ENCODE results near the gene PHYHIPL. TPM values are rescaled to one million over a fixed set of nuclear protein-coding genes. Genes with fewer than 3 reads are reported as not detected.

PHYHIPL gene
- total RNA-seq, 3 donors from 2014 or later = under 0.01 to 0.44 (median under 0.01) TPM

- Histone ChIP-seq H3K4me3 (no peak overlapping the region), H3K27ac (no peak overlapping the region), H3K27me3 (peaks cover 0 to 1% of the 10 kb centered on the region in 2 donors), H3K9me3 (no peaks in the 10 kb centered on the region), H3K4me1 (no peaks in the 10 kb centered on the region), H3K36me3 (no peaks in the 10 kb centered on the region)
- intact Hi-C loops (cut with DNase I; ENCODE audit: low total_unique reads) = no loop called here
- no peak for DNase-seq (ENCODE audit: low spot score in 2 of 2)
- peak in 2 of 3 donors; percentile 33 to 55 for TF ChIP-seq CTCF (IDR thresholded peaks at IDR 0.05)
- no peak for TF ChIP-seq POLR2AphosphoS5 (IDR thresholded peaks at IDR 0.05)
- no peak for TF ChIP-seq POLR2A (IDR thresholded peaks at IDR 0.05)
These were observed 5.2 kb downstream of the PHYHIPL start for GRCh38 chr10:59181668-59182067.

DNA sequence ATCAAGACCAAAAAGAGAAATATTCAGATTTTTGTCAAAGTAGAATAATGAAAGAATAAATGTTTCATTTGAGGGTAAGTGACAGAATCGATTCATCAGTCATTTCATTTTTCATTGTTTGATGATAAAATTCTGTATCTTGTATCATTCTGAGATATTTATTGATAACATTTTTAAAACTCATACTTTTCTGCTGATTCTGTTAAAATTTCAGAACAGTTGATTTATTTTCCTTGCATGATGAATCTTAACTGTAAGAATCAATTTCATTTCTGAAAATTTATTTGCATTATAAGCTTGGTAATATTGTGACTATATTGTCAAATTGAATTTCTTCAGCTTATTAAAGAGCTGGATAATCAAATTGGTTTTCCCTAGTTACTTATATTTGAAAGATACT lies 13.9 kb downstream of the PHYHIPL start:
- H3K27me3 ChIP-seq = no peaks in the 10 kb centered on the region
- no peaks in the 10 kb centered on the region for H3K9me3 ChIP-seq
- no peak overlapping the region for H3K4me3 ChIP-seq
- H3K4me1 ChIP-seq = no peaks in the 10 kb centered on the region
- H3K27ac ChIP-seq = no peak overlapping the region
- no peak for TF ChIP-seq POLR2AphosphoS5 (IDR thresholded peaks at IDR 0.05)
- TF ChIP-seq CTCF (IDR thresholded peaks at IDR 0.05) = no peak
- TF ChIP-seq POLR2A (IDR thresholded peaks at IDR 0.05) = no peak
- intact Hi-C loops (cut with DNase I; ENCODE audit: low total_unique reads) = no loop called here
- no peaks in the 10 kb centered on the region for H3K36me3 ChIP-seq
- no peak for DNase-seq (ENCODE audit: low spot score in 2 of 2)

GRCh38 chr10:59206204-59206720 lies 29.8 kb downstream of the PHYHIPL start:
- no peak overlapping the region for H3K4me3 ChIP-seq
- TF ChIP-seq POLR2AphosphoS5 (IDR thresholded peaks at IDR 0.05) (no peak), POLR2A (IDR thresholded peaks at IDR 0.05) (no peak), CTCF (IDR thresholded peaks at IDR 0.05) (no peak)
- H3K4me1 ChIP-seq = no peaks in the 10 kb centered on the region
- H3K27me3 ChIP-seq = no peaks in the 10 kb centered on the region
- no peak for DNase-seq (ENCODE audit: low spot score in 2 of 2)
- H3K27ac ChIP-seq = no peak overlapping the region
- no peaks in the 10 kb centered on the region for H3K36me3 ChIP-seq
- no peaks in the 10 kb centered on the region for H3K9me3 ChIP-seq
- intact Hi-C loops (cut with DNase I; ENCODE audit: low total_unique reads) = no loop called here

- intact Hi-C loops (cut with DNase I; ENCODE audit: low total_unique reads) = loop anchor here (5.0 kb wide), 1 partner anchor 170 kb away; no protein-coding TSS in a partner anchor
- Histone ChIP-seq H3K27me3 (no peaks in the 10 kb centered on the region), H3K27ac (no peak overlapping the region), H3K4me3 (no peak overlapping the region), H3K9me3 (no peaks in the 10 kb centered on the region), H3K36me3 (no peaks in the 10 kb centered on the region), H3K4me1 (no peaks in the 10 kb centered on the region)
- no peak for TF ChIP-seq POLR2A (IDR thresholded peaks at IDR 0.05)
- TF ChIP-seq POLR2AphosphoS5 (IDR thresholded peaks at IDR 0.05) = no peak
- no peak for TF ChIP-seq CTCF (IDR thresholded peaks at IDR 0.05)
- no peak for DNase-seq (ENCODE audit: low spot score in 2 of 2)
These were observed 35.9 kb downstream of the PHYHIPL start for GRCh38 chr10:59212301-59212798.

GRCh38 chr10:59214160-59214559 lies 37.7 kb downstream of the PHYHIPL start:
- no peaks in the 10 kb centered on the region for H3K4me1 ChIP-seq
- DNase-seq (ENCODE audit: low spot score in 2 of 2) = no peak
- no peak for TF ChIP-seq POLR2AphosphoS5 (IDR thresholded peaks at IDR 0.05)
- no peak for TF ChIP-seq CTCF (IDR thresholded peaks at IDR 0.05)
- no peak for TF ChIP-seq POLR2A (IDR thresholded peaks at IDR 0.05)
- H3K27ac ChIP-seq = no peak overlapping the region
- intact Hi-C loops (cut with DNase I; ENCODE audit: low total_unique reads) = loop anchor here (5.0 kb wide), 1 partner anchor 172 kb away; no protein-coding TSS in a partner anchor
- no peaks in the 10 kb centered on the region for H3K36me3 ChIP-seq
- no peak overlapping the region for H3K4me3 ChIP-seq
- no peaks in the 10 kb centered on the region for H3K9me3 ChIP-seq
- H3K27me3 ChIP-seq = no peaks in the 10 kb centered on the region
